Measurements from ENCODE around the gene TOGARAM2. TPM values are rescaled to one million over a fixed set of nuclear protein-coding genes. Genes with fewer than 3 reads are reported as not detected.
A peak's percentile ranks its signal among the peaks of the same experiment; 100 is the strongest.

The TOGARAM2 gene
- total and polyA plus RNA-seq, 2 of the 13 experiments (the other 11 are each of a cell fraction or from before 2014, with no cell fraction given): under 0.01 to 0.05 TPM

GRCh38 chr2:28956415-28956826 lies 24.7 kb upstream of the TOGARAM2 start (continued):
- TF ChIP-seq TFE3 (CRISPR knock-in tag; IDR thresholded peaks at IDR 0.05) (peak; percentile 79; the same call in 1 of the 2 replicates), ZNF564 (CRISPR knock-in tag; IDR thresholded peaks at IDR 0.05) (no peak), PHB2 (IDR thresholded peaks at IDR 0.05; ENCODE audit: partially characterized antibody) (no peak), HMGXB4 (CRISPR knock-in tag; IDR thresholded peaks at IDR 0.05; ENCODE audit: borderline replicate concordance in 1 of 2, low read depth in 1 of 2) (0 out of 4 replicates have a peak, but pooled peaks of 1 of the 2 experiments have one; percentile 22), HOXA3 (CRISPR knock-in tag; IDR thresholded peaks at IDR 0.05) (0 out of 2 replicates have a peak, but pooled peaks have one; percentile 47), MTERF4 (CRISPR knock-in tag; IDR thresholded peaks at IDR 0.05) (0 out of 2 replicates have a peak, but pooled peaks have one; percentile 21), ZFP41 (CRISPR knock-in tag; IDR thresholded peaks at IDR 0.05; ENCODE audit: borderline replicate concordance) (no peak), MXI1 (IDR thresholded peaks at IDR 0.05; ENCODE audit: borderline replicate concordance, low read depth, low read length) (no peak), ZNF737 (CRISPR knock-in tag; IDR thresholded peaks at IDR 0.05; ENCODE audit: borderline replicate concordance) (no peak), NFIC (IDR thresholded peaks at IDR 0.05; ENCODE audit: low read length) (no peak), CC2D1A (CRISPR knock-in tag; IDR thresholded peaks at IDR 0.05) (no peak), ZMYM4 (CRISPR knock-in tag; IDR thresholded peaks at IDR 0.05) (peak; percentile 76), HMGXB3 (CRISPR knock-in tag; IDR thresholded peaks at IDR 0.05; ENCODE audit: borderline replicate concordance) (no peak), TAF15 (IDR thresholded peaks at IDR 0.05; ENCODE audit: low read depth, low read length, poor library complexity, severe bottlenecking) (no peak), SIX4 (CRISPR knock-in tag; IDR thresholded peaks at IDR 0.05) (no peak), ZNF382 (CRISPR knock-in tag; IDR thresholded peaks at IDR 0.05; ENCODE audit: borderline replicate concordance) (no peak), TFAP4 (IDR thresholded peaks at IDR 0.05; ENCODE audit: borderline replicate concordance, low read depth) (no peak), SNAPC5 (CRISPR knock-in tag; IDR thresholded peaks at IDR 0.05; ENCODE audit: borderline replicate concordance) (no peak), NR2F1 (CRISPR knock-in tag; IDR thresholded peaks at IDR 0.05) (no peak), POGZ (CRISPR knock-in tag; IDR thresholded peaks at IDR 0.05) (0 out of 2 replicates have a peak, but pooled peaks have one; percentile 32)

Data from HepG2 (cell line).